AG09309 (cell line): ENCODE data around the gene TIMP2.
"Not testable (repeated sequence)": the region's sequence is repeated elsewhere in the genome, so short reads cannot be mapped to it uniquely, and the experiment has no call there.

Experiments
- DNase-seq: peaks from one replicate; pipeline ENCODE4 v3.0.0-alpha.2; 2010; ENCODE audit warnings: low read depth
- H3K4me3 ChIP-seq: 2 replicates; pipeline ENCODE4 v1.5.1; 2011; ENCODE audit warnings: mild to moderate bottlenecking, low read depth, low read length, moderate library complexity; ENCODE audit not compliant: control insufficient read depth
- CTCF ChIP-seq: IDR thresholded peaks from 2 replicates; pipeline ENCODE4 v1.5.1; 2011; ENCODE audit warnings: mild to moderate bottlenecking, low read depth, low read length, inconsistent platforms; ENCODE audit not compliant: insufficient read depth, control insufficient read depth; ENCODE audit errors: missing control alignments

Gene TIMP2

GRCh38 chr17:78876094-78876597 lies 49.0 kb downstream of the TIMP2 start:
- TF ChIP-seq CTCF, result no peak
- H3K4me3 ChIP-seq, result no peak overlapping the region
- no peak for DNase-seq

GRCh38 chr17:78875363-78876093 lies 49.7 kb downstream of the TIMP2 start:
- no peak for DNase-seq
- H3K4me3 ChIP-seq, result no peak overlapping the region
- TF ChIP-seq CTCF, result no peak

- no peak overlapping the region for H3K4me3 ChIP-seq
- no peak for DNase-seq
- no peak for TF ChIP-seq CTCF
These were observed 51.5 kb downstream of the TIMP2 start for GRCh38 chr17:78873519-78874340.

- no peak for DNase-seq
- H3K4me3 ChIP-seq, result no peak overlapping the region
- TF ChIP-seq CTCF, result no peak
These were observed 52.7 kb downstream of the TIMP2 start for GRCh38 chr17:78872486-78872885.

GRCh38 chr17:78870621-78871020 lies 54.6 kb downstream of the TIMP2 start:
- H3K4me3 ChIP-seq, result no peak overlapping the region
- DNase-seq, result no peak
- no peak for TF ChIP-seq CTCF

GRCh38 chr17:78868391-78868790 lies 56.8 kb downstream of the TIMP2 start:
- no peak for TF ChIP-seq CTCF
- H3K4me3 ChIP-seq, result no peak overlapping the region
- peak; percentile 64 for DNase-seq

- not testable (repeated sequence) for DNase-seq, H3K4me3 ChIP-seq
These were observed 58.1 kb downstream of the TIMP2 start for GRCh38 chr17:78867046-78867445.
